ENCODE results near the gene TSPYL4. TPM values are rescaled to one million over a fixed set of nuclear protein-coding genes. Genes with fewer than 3 reads are reported as not detected.

Gene TSPYL4
- total and polyA plus RNA-seq, 12 donors: 14.6 to 58.4 (median 32.5) TPM

DNA sequence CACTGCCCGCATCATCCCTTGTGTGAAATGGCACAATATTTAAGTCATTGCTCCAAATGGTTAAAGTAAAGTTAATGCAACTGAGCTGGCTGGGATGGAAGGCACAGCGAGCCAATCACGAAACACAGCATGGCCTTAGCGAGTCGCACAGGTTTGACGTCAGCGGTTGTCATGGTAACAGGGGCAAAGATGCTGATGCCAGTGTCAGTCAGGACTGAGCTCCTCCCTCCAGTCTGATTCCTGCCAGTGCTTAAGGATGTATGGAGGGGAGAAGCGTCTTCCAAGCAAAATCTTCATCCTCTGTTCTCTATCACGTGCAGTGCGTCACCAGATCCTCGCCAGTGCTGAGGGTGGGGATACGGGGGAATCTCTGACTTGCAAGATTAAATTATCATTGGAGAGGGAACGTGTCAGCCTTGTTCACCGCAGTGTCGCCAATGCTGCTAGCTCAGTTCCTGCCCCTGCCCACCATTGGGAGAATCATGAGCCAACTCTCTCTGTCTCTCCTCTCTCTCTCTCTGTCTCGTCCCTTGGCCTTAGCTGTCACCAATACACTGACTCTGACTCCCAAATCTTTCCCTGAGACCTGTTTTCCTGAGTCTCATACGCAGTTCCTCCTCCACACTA, 24.5 kb downstream of the TSPYL4 start:
- no peaks in the 10 kb centered on the region for H3K27me3 ChIP-seq
- DNase-seq: peak; percentile 66 to 98 (median 74)
- intact Hi-C loops (cut with DNase I): no loop called here
- H3K4me3 ChIP-seq: no peak overlapping the region
- 67 to 70% (median 67%) methylated on average over 17 of the region's 17 CpGs for WGBS, 4 donors
- no peaks in the 10 kb centered on the region for H3K9me3 ChIP-seq (replicated peaks in 1 of 3)
- no peak for TF ChIP-seq POLR2A (IDR thresholded peaks at IDR 0.05)
- TF ChIP-seq CTCF (IDR thresholded peaks at IDR 0.05): no peak
- no peaks in the 10 kb centered on the region for H3K36me3 ChIP-seq (replicated peaks in 1 of 2)
- H3K27ac ChIP-seq: peak overlapping the region in 1 of 5 donors; percentile 9
- H3K4me1 ChIP-seq (replicated peaks in 1 of 2): no peaks in the 10 kb centered on the region

GRCh38 chr6:116223355-116223754, 30.5 kb downstream of the TSPYL4 start:
- no peaks in the 10 kb centered on the region for H3K36me3 ChIP-seq (replicated peaks in 1 of 2)
- intact Hi-C loops (cut with DNase I): no loop called here
- no peaks in the 10 kb centered on the region for H3K4me1 ChIP-seq (replicated peaks in 1 of 2)
- H3K9me3 ChIP-seq (replicated peaks in 1 of 3): no peaks in the 10 kb centered on the region
- no peak overlapping the region for H3K4me3 ChIP-seq
- 82 to 88% (median 84%) methylated on average over 3 of the region's 3 CpGs for WGBS, 4 donors
- no peak for DNase-seq
- no peaks in the 10 kb centered on the region for H3K27me3 ChIP-seq
- no peak for TF ChIP-seq POLR2A (IDR thresholded peaks at IDR 0.05)
- no peak for TF ChIP-seq CTCF (IDR thresholded peaks at IDR 0.05)
- no peak overlapping the region for H3K27ac ChIP-seq

DNA sequence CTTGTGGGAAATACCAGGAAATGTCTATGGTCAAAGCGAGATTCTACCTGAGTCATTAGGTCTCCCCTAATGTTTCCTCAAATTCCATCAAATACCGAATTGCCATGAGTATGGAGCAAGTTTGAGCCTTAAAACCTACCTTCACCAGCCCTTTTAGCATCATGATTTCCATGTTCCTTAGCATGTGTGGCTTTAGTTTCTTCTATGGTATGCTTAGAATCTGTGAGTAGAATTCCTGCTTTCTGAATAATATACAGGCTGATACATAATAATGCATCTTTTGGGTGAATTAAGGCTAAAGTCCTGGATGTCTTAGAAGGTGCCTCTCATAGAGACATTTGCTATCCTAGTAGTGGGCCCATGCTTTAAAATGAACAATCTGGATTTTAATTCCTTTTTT, 32.0 kb downstream of the TSPYL4 start:
- peaks cover 0 to 5% of the 10 kb centered on the region in 2 donors for H3K4me1 ChIP-seq (replicated peaks in 1 of 2)
- no peak overlapping the region for H3K27ac ChIP-seq
- H3K27me3 ChIP-seq: no peaks in the 10 kb centered on the region
- DNase-seq: no peak
- no peaks in the 10 kb centered on the region for H3K36me3 ChIP-seq (replicated peaks in 1 of 2)
- WGBS, 4 donors: 90 to 96% (median 95%) methylated on average over 2 of the region's 2 CpGs
- H3K4me3 ChIP-seq: no peak overlapping the region
- intact Hi-C loops (cut with DNase I): no loop called here
- no peaks in the 10 kb centered on the region for H3K9me3 ChIP-seq (replicated peaks in 1 of 3)
- TF ChIP-seq POLR2A (IDR thresholded peaks at IDR 0.05) (no peak), CTCF (IDR thresholded peaks at IDR 0.05) (no peak)

DNA sequence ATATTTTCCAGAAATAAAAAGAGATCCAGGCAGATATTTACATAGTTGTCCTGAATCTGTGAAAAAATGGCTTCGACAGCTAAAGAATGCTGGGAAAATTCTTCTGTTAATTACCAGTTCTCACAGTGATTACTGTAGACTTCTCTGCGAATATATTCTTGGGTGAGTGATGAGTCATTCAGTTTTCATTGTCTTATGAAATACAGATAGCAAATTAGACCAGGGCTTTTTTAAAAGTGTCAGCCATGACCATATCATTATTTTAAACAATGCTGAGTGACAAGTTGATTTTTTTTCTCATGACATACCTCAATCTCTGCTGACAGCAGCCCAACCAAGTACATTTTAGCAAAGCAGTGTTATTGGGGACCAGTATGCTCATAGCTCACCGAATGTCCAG, 32.8 kb downstream of the TSPYL4 start:
- Histone ChIP-seq H3K4me3 (no peak overlapping the region), H3K36me3 (replicated peaks in 1 of 2) (no peaks in the 10 kb centered on the region), H3K4me1 (replicated peaks in 1 of 2) (peaks cover 0 to 6% of the 10 kb centered on the region in 2 donors), H3K27ac (no peak overlapping the region), H3K9me3 (replicated peaks in 1 of 3) (no peaks in the 10 kb centered on the region), H3K27me3 (no peaks in the 10 kb centered on the region)
- no peak for DNase-seq
- TF ChIP-seq POLR2A (IDR thresholded peaks at IDR 0.05): no peak
- no peak for TF ChIP-seq CTCF (IDR thresholded peaks at IDR 0.05)
- 72 to 79% (median 77%) methylated on average over 3 of the region's 3 CpGs for WGBS, 4 donors
- intact Hi-C loops (cut with DNase I): no loop called here

Measured in adrenal gland (tissue), 12 donors.